Upper lobe of left lung (tissue), 4 donors: Measurements from ENCODE around the gene CLIC6.

ENCODE experiments used
- CTCF ChIP-seq, 6 experiments: fragments of 450-650 bp in 4 of 6; fragments of 200-600 bp in 2 of 6; sonication (generic) in 2 of 6; IDR thresholded peaks; one replicate each; pipeline ENCODE4 v1.5.1; 2016 to 2019; ENCODE audit warnings: antibody characterized with exemption in 6 of 6
- EP300 ChIP-seq, 4 donors: sonication (generic); formaldehyde crosslinking; IDR thresholded peaks; one replicate each; pipeline ENCODE4 v1.5.1; 2017; ENCODE audit warnings: antibody characterized with exemption in 4 of 4, control low read depth in 2 of 4
- POLR2A ChIP-seq, 4 donors: fragments of 450-650 bp; IDR thresholded peaks; one replicate each; pipeline ENCODE4 v1.5.1; 2016 to 2017; ENCODE audit warnings: antibody characterized with exemption in 4 of 4, mild to moderate bottlenecking in 2 of 4

- no peak for TF ChIP-seq CTCF (IDR thresholded peaks at IDR 0.05)
- no peak for TF ChIP-seq POLR2A (IDR thresholded peaks at IDR 0.05)
- TF ChIP-seq EP300 (IDR thresholded peaks at IDR 0.05): peak in 1 of 4 donors; percentile 49
Observed at GRCh38 chr21:34704119-34704518, 35.3 kb downstream of the CLIC6 start.
